ENCODE measurements around the gene CMTM7. TPM values are rescaled to one million over a fixed set of nuclear protein-coding genes. Genes with fewer than 3 reads are reported as not detected.
A peak's percentile ranks its signal among the peaks of the same experiment; 100 is the strongest.

Gene CMTM7
- total and polyA plus RNA-seq, 10 of the 15 experiments (the other 5 are each of a cell fraction or from before 2014, with no cell fraction given) = 3.7 to 36.4 (median 14.7) TPM

- TF ChIP-seq, protein P1, sequence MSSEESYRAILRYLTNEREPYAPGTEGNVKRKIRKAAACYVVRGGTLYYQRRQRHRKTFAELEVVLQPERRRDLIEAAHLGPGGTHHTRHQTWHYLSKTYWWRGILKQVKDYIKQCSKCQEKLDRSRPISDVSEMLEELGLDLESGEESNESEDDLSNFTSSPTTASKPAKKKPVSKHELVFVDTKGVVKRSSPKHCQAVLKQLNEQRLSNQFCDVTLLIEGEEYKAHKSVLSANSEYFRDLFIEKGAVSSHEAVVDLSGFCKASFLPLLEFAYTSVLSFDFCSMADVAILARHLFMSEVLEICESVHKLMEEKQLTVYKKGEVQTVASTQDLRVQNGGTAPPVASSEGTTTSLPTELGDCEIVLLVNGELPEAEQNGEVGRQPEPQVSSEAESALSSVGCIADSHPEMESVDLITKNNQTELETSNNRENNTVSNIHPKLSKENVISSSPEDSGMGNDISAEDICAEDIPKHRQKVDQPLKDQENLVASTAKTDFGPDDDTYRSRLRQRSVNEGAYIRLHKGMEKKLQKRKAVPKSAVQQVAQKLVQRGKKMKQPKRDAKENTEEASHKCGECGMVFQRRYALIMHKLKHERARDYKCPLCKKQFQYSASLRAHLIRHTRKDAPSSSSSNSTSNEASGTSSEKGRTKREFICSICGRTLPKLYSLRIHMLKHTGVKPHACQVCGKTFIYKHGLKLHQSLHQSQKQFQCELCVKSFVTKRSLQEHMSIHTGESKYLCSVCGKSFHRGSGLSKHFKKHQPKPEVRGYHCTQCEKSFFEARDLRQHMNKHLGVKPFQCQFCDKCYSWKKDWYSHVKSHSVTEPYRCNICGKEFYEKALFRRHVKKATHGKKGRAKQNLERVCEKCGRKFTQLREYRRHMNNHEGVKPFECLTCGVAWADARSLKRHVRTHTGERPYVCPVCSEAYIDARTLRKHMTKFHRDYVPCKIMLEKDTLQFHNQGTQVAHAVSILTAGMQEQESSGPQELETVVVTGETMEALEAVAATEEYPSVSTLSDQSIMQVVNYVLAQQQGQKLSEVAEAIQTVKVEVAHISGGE (CRISPR knock-in tag; IDR thresholded peaks at IDR 0.05) = no peak
- no peak for TF ChIP-seq ZBTB4 (CRISPR knock-in tag; IDR thresholded peaks at IDR 0.05)
- 0 out of 2 replicates have a peak, but pooled peaks have one; percentile 17 for TF ChIP-seq MEF2A (IDR thresholded peaks at IDR 0.05; ENCODE audit: insufficient read depth, low read depth, low read length)
- TF ChIP-seq RELB (IDR thresholded peaks at IDR 0.05; ENCODE audit: low read depth) = peak; percentile 56
- no peak for TF ChIP-seq POU2F2 (IDR thresholded peaks at IDR 0.05; ENCODE audit: borderline replicate concordance, low read depth, low read length)
- peak; percentile 70; the same call in 1 of the 2 replicates for TF ChIP-seq BACH1 (IDR thresholded peaks at IDR 0.05; ENCODE audit: borderline replicate concordance)
- peak in 1 of 2 experiments; percentile 68; a peak in 2 of 4 replicates for TF ChIP-seq IKZF2 (IDR thresholded peaks at IDR 0.05)
- TF ChIP-seq, protein P2, sequence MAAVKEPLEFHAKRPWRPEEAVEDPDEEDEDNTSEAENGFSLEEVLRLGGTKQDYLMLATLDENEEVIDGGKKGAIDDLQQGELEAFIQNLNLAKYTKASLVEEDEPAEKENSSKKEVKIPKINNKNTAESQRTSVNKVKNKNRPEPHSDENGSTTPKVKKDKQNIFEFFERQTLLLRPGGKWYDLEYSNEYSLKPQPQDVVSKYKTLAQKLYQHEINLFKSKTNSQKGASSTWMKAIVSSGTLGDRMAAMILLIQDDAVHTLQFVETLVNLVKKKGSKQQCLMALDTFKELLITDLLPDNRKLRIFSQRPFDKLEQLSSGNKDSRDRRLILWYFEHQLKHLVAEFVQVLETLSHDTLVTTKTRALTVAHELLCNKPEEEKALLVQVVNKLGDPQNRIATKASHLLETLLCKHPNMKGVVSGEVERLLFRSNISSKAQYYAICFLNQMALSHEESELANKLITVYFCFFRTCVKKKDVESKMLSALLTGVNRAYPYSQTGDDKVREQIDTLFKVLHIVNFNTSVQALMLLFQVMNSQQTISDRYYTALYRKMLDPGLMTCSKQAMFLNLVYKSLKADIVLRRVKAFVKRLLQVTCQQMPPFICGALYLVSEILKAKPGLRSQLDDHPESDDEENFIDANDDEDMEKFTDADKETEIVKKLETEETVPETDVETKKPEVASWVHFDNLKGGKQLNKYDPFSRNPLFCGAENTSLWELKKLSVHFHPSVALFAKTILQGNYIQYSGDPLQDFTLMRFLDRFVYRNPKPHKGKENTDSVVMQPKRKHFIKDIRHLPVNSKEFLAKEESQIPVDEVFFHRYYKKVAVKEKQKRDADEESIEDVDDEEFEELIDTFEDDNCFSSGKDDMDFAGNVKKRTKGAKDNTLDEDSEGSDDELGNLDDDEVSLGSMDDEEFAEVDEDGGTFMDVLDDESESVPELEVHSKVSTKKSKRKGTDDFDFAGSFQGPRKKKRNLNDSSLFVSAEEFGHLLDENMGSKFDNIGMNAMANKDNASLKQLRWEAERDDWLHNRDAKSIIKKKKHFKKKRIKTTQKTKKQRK (IDR thresholded peaks at IDR 0.05; ENCODE audit: low read depth, low read length) = no peak
- TF ChIP-seq EGR1 (IDR thresholded peaks at IDR 0.05; ENCODE audit: borderline replicate concordance in 1 of 2, low read depth in 2 of 2, low read length in 2 of 2) = peak in 1 of 2 experiments; percentile 81; a peak in 2 of 3 replicates
- no peak for TF ChIP-seq USF1 (IDR thresholded peaks at IDR 0.05; ENCODE audit: borderline replicate concordance, extremely low read length, insufficient read depth, low read depth, low read length)
- no peak for TF ChIP-seq ESRRA (IDR thresholded peaks at IDR 0.05; ENCODE audit: low read length)
- TF ChIP-seq IRF4 (IDR thresholded peaks at IDR 0.05; ENCODE audit: low read depth, low read length) = no peak
- no peak for TF ChIP-seq CEBPB (IDR thresholded peaks at IDR 0.05; ENCODE audit: borderline replicate concordance in 1 of 2, low read depth in 2 of 2, low read length in 2 of 2)
- no peak for TF ChIP-seq KLF5 (IDR thresholded peaks at IDR 0.05; ENCODE audit: partially characterized antibody)
These were observed 110.7 kb downstream of the CMTM7 start, which contains the start of gene CMTM6 (continued) for GRCh38 chr3:32502118-32502945.
